SK-N-SH (cell line): Measurements from ENCODE around the gene ALPL. TPM values are rescaled to one million over a fixed set of nuclear protein-coding genes. Genes with fewer than 3 reads are reported as not detected.

Experiments
- CTCF ChIA-PET: fragments of 300-600, 350-600 bp; formaldehyde crosslinking; extraction: SDS; loops from one replicate; lab custom pipeline; 2021; lab: Yijun Ruan, JAX
- POLR2A ChIA-PET: fragments of 350-600 bp; sonication (Branson Sonifier 250); formaldehyde crosslinking; extraction: SDS; loops from one replicate; lab custom pipeline; 2020; ENCODE audit warnings: antibody characterized with exemption, inconsistent platforms; lab: Yijun Ruan, JAX
- DNase-seq: peaks from one replicate; pipeline ENCODE4 v3.0.0; 2012
- H2AFZ ChIP-seq: fragments of 200-600 bp; sonication (generic); 2 replicates; pipeline ENCODE4 v1.8.1; 2016; ENCODE audit warnings: antibody characterized with exemption, mild to moderate bottlenecking, low read depth
- H3F3A ChIP-seq: fragments of 200-600 bp; sonication (generic); replicated peaks from 2 replicates; pipeline ENCODE3; 2016; ENCODE audit warnings: antibody characterized with exemption, mild to moderate bottlenecking; ENCODE audit not compliant: insufficient read depth
- H3K27ac ChIP-seq, 2 experiments: fragments of 200-500 bp in 1 of 2; fragments of 200-600 bp in 1 of 2; sonication (Bioruptor generic) in 1 of 2; sonication (generic), shearing (Covaris generic) in 1 of 2; 2 replicates each; pipeline versions ENCODE4 v1.5.1 to v1.6.1; 2014 to 2016; ENCODE audit warnings: low read depth in 2 of 2, inconsistent platforms in 1 of 2, low read length in 1 of 2, mild to moderate bottlenecking in 1 of 2, mixed read lengths in 1 of 2
- H3K27me3 ChIP-seq: fragments of 200-600 bp; sonication (generic), shearing (Covaris generic); 2 replicates; pipeline ENCODE4 v1.6.1; 2016; ENCODE audit warnings: mixed run types; ENCODE audit not compliant: insufficient read depth
- H3K36me3 ChIP-seq, 2 experiments: fragments of 200-500 bp in 1 of 2; fragments of 200-600 bp in 1 of 2; sonication (Bioruptor generic) in 1 of 2; sonication (generic) in 1 of 2; replicated peaks in 1 of 2; 2 replicates each; pipeline versions ENCODE3 to v1.5.1; 2014 to 2016; ENCODE audit warnings: low read length in 1 of 2, mild to moderate bottlenecking in 1 of 2; ENCODE audit not compliant: insufficient read depth in 2 of 2, control insufficient read depth in 1 of 2
- H3K4me1 ChIP-seq, 2 experiments: fragments of 200-500 bp in 1 of 2; fragments of 200-600 bp in 1 of 2; sonication (Bioruptor generic) in 1 of 2; sonication (generic), shearing (Covaris generic) in 1 of 2; 2 replicates each; pipeline versions ENCODE4 v1.5.1 to v1.6.1; 2014 to 2016; ENCODE audit warnings: low read depth in 1 of 2, low read length in 1 of 2, mixed run types in 1 of 2; ENCODE audit not compliant: insufficient read depth in 2 of 2, control insufficient read depth in 1 of 2
- H3K4me2 ChIP-seq: fragments of 200-600 bp; sonication (generic), shearing (Covaris generic); 2 replicates; pipeline ENCODE4 v1.6.1; 2017; ENCODE audit warnings: mixed run types
- H3K4me3 ChIP-seq, 2 experiments: fragments of 200-500 bp in 1 of 2; fragments of 200-600 bp in 1 of 2; sonication (Bioruptor generic) in 1 of 2; sonication (generic), shearing (Covaris generic) in 1 of 2; 2 replicates each; pipeline versions ENCODE4 v1.5.1 to v1.8.1; 2014 to 2016; ENCODE audit warnings: low read depth in 2 of 2, inconsistent platforms in 1 of 2, low read length in 1 of 2, mild to moderate bottlenecking in 1 of 2, mixed read lengths in 1 of 2, moderate library complexity in 1 of 2
- H3K79me2 ChIP-seq: fragments of 200-600 bp; sonication (generic); 2 replicates; pipeline ENCODE4 v1.8.1; 2017; ENCODE audit warnings: mild to moderate bottlenecking; ENCODE audit not compliant: insufficient read depth
- H3K9ac ChIP-seq: fragments of 200-600 bp; sonication (generic); 2 replicates; pipeline ENCODE4 v1.6.1; 2017; ENCODE audit warnings: mixed run types
- H3K9me2 ChIP-seq: fragments of 200-600 bp; sonication (generic); 2 replicates; pipeline ENCODE4 v1.6.1; 2017; ENCODE audit warnings: mixed run types
- H3K9me3 ChIP-seq: fragments of 200-600 bp; sonication (generic); 2 replicates; pipeline ENCODE4 v1.6.1; 2017; ENCODE audit warnings: mixed run types, mild to moderate bottlenecking, moderate library complexity
- H4K20me1 ChIP-seq: fragments of 200-600 bp; sonication (generic); 2 replicates; pipeline ENCODE4 v1.6.1; 2017; ENCODE audit warnings: mild to moderate bottlenecking, mixed run types; ENCODE audit not compliant: insufficient read depth
- CTCF ChIP-seq: fragments of 200-600 bp; sonication (generic); IDR thresholded peaks from 2 replicates; pipeline ENCODE4 v1.6.1; 2017; ENCODE audit warnings: antibody characterized with exemption, mild to moderate bottlenecking, moderate library complexity
- EZH2phosphoT487 ChIP-seq: fragments of 200-600 bp; sonication (generic); IDR thresholded peaks from 2 replicates; pipeline ENCODE4 v1.6.1; 2017; ENCODE audit warnings: low read depth, mixed run types, mild to moderate bottlenecking, antibody characterized with exemption, moderate library complexity, borderline replicate concordance
- FOSL2 ChIP-seq: IDR thresholded peaks from 2 replicates; pipeline ENCODE4 v1.4.0; 2012; ENCODE audit warnings: low read depth, mild to moderate bottlenecking, moderate library complexity, borderline replicate concordance
- FOXJ3 ChIP-seq: sonication (generic); formaldehyde crosslinking; IDR thresholded peaks from 2 replicates; pipeline ENCODE4 v1.5.1; 2020; ENCODE audit warnings: mild to moderate bottlenecking, missing genetic modification reagents
- GATA2 ChIP-seq: sonication (generic); formaldehyde crosslinking; IDR thresholded peaks from 2 replicates; pipeline ENCODE4 v1.5.0; 2020; ENCODE audit warnings: mild to moderate bottlenecking, missing genetic modification reagents
- MAX ChIP-seq: IDR thresholded peaks from 2 replicates; pipeline ENCODE4 v1.4.0; 2012; ENCODE audit warnings: low read depth
- NRF1 ChIP-seq: IDR thresholded peaks from 2 replicates; pipeline ENCODE4 v1.6.1; 2012; ENCODE audit warnings: low read depth, mild to moderate bottlenecking, low read length
- POLR2AphosphoS5 ChIP-seq: IDR thresholded peaks from 2 replicates; pipeline ENCODE4 v1.6.1; 2012; ENCODE audit warnings: low read depth, low read length
- RAD21 ChIP-seq: IDR thresholded peaks from 2 replicates; pipeline ENCODE4 v1.6.1; 2012; ENCODE audit warnings: mild to moderate bottlenecking, low read length
- RFX5 ChIP-seq: IDR thresholded peaks from 2 replicates; pipeline ENCODE4 v1.6.1; 2012; ENCODE audit warnings: mild to moderate bottlenecking, improper control_type of control experiment, low read length
- RXRA ChIP-seq: IDR thresholded peaks from 2 replicates; pipeline ENCODE4 v1.4.0; 2012; ENCODE audit warnings: low read depth, mild to moderate bottlenecking, borderline replicate concordance
- TEAD4 ChIP-seq: IDR thresholded peaks from 2 replicates; pipeline ENCODE4 v1.4.0; 2012; ENCODE audit warnings: mild to moderate bottlenecking, borderline replicate concordance; ENCODE audit not compliant: insufficient read depth
- USF1 ChIP-seq: IDR thresholded peaks from 2 replicates; pipeline ENCODE4 v1.4.0; 2012; ENCODE audit warnings: low read depth, borderline replicate concordance
- YY1 ChIP-seq: IDR thresholded peaks from 2 replicates; pipeline ENCODE4 v1.4.0; 2012; ENCODE audit warnings: low read depth, mild to moderate bottlenecking
- WGBS: methylation state at CpG from one replicate; pipeline ENCODE4 v1.1.6; 2017; ENCODE audit warnings: low lambda C conversion rate; 5-methylcytosine and 5-hydroxymethylcytosine counted together
- polyA plus RNA-seq, 3 experiments: library from polyadenylated mRNA; depleted of rRNA; stranded (reverse); fragments of >200 nt; gene quantifications; 2 replicates each; pipeline ENCODE4 v1.2.3, GENCODE V29; 2012

The ALPL gene
- polyA plus RNA-seq, 1 of the 3 experiments (the other 2 are of a cell fraction): 0.69 TPM

- CTCF ChIA-PET: interaction anchor here (1.8 kb wide), 1 partner anchor 99 kb away, joined by 6 read pairs; no protein-coding TSS in a partner anchor
These were observed 39.6 kb upstream of the ALPL start for GRCh38 chr1:21469581-21469980.

GRCh38 chr1:21472861-21473260, 36.4 kb upstream of the ALPL start:
- peaks cover 7 to 15% of the 10 kb centered on the region in 2 experiments for H3K36me3 ChIP-seq
- H3K4me1 ChIP-seq: no peaks in the 10 kb centered on the region
- CTCF ChIA-PET: no interaction called here

More at GRCh38 chr1:21469581-21469980, 39.6 kb upstream of the ALPL start:
- no peak overlapping the region for H3K4me2 ChIP-seq
- no peaks in the 10 kb centered on the region for H4K20me1 ChIP-seq
- no peak for DNase-seq
- H2AFZ ChIP-seq: no peak overlapping the region
- H3K27ac ChIP-seq: no peak overlapping the region
- TF ChIP-seq GATA2 (CRISPR knock-in tag) (no peak), FOSL2 (no peak), FOXJ3 (CRISPR knock-in tag) (no peak), MAX (no peak), EZH2phosphoT487 (no peak), POLR2AphosphoS5 (no peak), RFX5 (no peak), CTCF (no peak), RXRA (no peak), YY1 (no peak), NRF1 (no peak), USF1 (no peak)
- H3K9me3 ChIP-seq: no peaks in the 10 kb centered on the region
- no peaks in the 10 kb centered on the region for H3K27me3 ChIP-seq
- no peaks in the 10 kb centered on the region for H3K79me2 ChIP-seq
- POLR2A ChIA-PET: no interaction called here
- H3K4me3 ChIP-seq: no peak overlapping the region
- H3K9ac ChIP-seq: no peak overlapping the region
- 91% methylated on average over 9 of the region's 9 CpGs for WGBS
- H3F3A ChIP-seq: no peaks in the 10 kb centered on the region
- no peaks in the 10 kb centered on the region for H3K4me1 ChIP-seq
- H3K9me2 ChIP-seq: no peaks in the 10 kb centered on the region
- peaks cover 7 to 11% of the 10 kb centered on the region in 2 experiments for H3K36me3 ChIP-seq

More at GRCh38 chr1:21472861-21473260, 36.4 kb upstream of the ALPL start:
- Histone ChIP-seq H3K9me3 (no peaks in the 10 kb centered on the region), H3K9ac (no peak overlapping the region), H3K27ac (no peak overlapping the region), H3K79me2 (no peaks in the 10 kb centered on the region), H3K4me2 (no peak overlapping the region)
- TF ChIP-seq RAD21: no peak
- TF ChIP-seq TEAD4: no peak
- no peak for TF ChIP-seq FOXJ3 (CRISPR knock-in tag)
- TF ChIP-seq CTCF: no peak
- TF ChIP-seq, all 33 proteins: peak for 0
- Histone ChIP-seq H3K27me3 (no peaks in the 10 kb centered on the region), H3K4me3 (no peak overlapping the region), H3K9me2 (no peaks in the 10 kb centered on the region), H3F3A (no peaks in the 10 kb centered on the region), H2AFZ (no peak overlapping the region), H4K20me1 (no peaks in the 10 kb centered on the region)
- 80% methylated on average over 5 of the region's 5 CpGs for WGBS
- POLR2A ChIA-PET: no interaction called here
- no peak for DNase-seq
